Measurements from ENCODE around the gene GALNT17.

DNA sequence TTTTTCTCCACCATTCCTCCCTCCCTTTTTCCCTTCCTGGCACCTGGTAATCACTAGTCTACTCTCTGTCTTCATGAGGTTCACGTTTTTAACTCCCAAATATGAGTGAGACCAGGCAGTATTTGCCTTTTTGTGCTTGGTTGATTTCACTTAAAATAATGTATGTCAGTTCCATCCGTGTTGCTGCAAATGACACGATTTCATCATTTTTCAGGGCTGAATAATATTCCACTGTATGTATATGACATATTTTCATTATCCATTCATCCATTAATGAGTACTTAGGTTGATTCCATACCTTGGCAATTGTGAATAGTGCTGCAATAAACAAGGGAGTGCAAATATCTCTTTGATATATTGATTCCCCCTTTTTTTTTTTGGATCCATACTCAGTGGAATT lies 25.8 kb downstream of the GALNT17 start:
- TF ChIP-seq POLR2A (IDR thresholded peaks at IDR 0.05; ENCODE audit: low read depth, low read length) (no peak), TAF1 (IDR thresholded peaks at IDR 0.05; ENCODE audit: borderline replicate concordance, low read depth, low read length) (no peak), POLR2AphosphoS5 (IDR thresholded peaks at IDR 0.05; ENCODE audit: low read depth, low read length) (no peak)

All from GM12892 (cell line).